ENCODE results near the gene QTRT2.

- no peak for TF ChIP-seq MAX (IDR thresholded peaks at IDR 0.05)
- no peak for TF ChIP-seq POLR2AphosphoS5 (IDR thresholded peaks at IDR 0.05; ENCODE audit: low read depth, low read length)
- no peak for TF ChIP-seq CTCF (IDR thresholded peaks at IDR 0.05; ENCODE audit: control extremely low read depth in 1 of 3, insufficient read depth in 1 of 3, low read depth in 1 of 3, low read length in 3 of 3)
- no peak for TF ChIP-seq TEAD4 (IDR thresholded peaks at IDR 0.05; ENCODE audit: low read depth, low read length)
These were observed 35.8 kb downstream of the QTRT2 start for GRCh38 chr3:114092151-114093015.

Data from H1 (cell line).